ENCODE measurements around the gene LARGE1.
"Not testable (repeated sequence)": the region's sequence is repeated elsewhere in the genome, so short reads cannot be mapped to it uniquely, and the experiment has no call there.

DNA sequence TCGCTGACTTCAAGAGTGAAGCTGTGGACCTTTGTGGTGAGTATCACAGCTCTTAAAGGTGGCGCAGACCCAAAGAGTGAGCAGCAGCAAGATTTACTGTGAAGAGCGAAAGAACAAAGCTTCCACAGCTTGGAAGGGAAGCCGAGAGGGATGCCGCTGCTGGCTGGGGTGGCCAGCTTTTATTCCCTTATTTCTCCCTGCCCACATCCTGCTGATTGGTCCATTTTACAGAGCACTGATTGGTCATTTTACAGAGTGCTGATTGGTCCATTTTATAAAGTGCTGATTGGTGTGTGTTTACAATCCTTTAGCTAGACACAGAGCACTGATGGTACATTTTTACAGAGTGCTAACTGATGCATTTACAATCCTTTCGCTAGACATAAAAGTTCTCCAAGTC lies 353.8 kb downstream of the LARGE1 start:
- TF ChIP-seq CHD1 (IDR thresholded peaks at IDR 0.05; ENCODE audit: low read depth, low read length); POLR2A (IDR thresholded peaks at IDR 0.05; ENCODE audit: low read depth, low read length); CEBPB (IDR thresholded peaks at IDR 0.05; ENCODE audit: low read depth, low read length); RCOR1 (IDR thresholded peaks at IDR 0.05; ENCODE audit: insufficient replicate concordance, low read length); SMC3 (IDR thresholded peaks at IDR 0.05; ENCODE audit: low read depth, low read length); RFX5 (IDR thresholded peaks at IDR 0.05; ENCODE audit: low read depth, low read length); RAD21 (IDR thresholded peaks at IDR 0.05; ENCODE audit: low read length); MAZ (IDR thresholded peaks at IDR 0.05; ENCODE audit: borderline replicate concordance, low read depth, low read length); MXI1 (IDR thresholded peaks at IDR 0.05; ENCODE audit: borderline replicate concordance, low read depth, low read length); MAFK (IDR thresholded peaks at IDR 0.05; ENCODE audit: low read depth, low read length): not testable (repeated sequence)
- TF ChIP-seq, protein P1, sequence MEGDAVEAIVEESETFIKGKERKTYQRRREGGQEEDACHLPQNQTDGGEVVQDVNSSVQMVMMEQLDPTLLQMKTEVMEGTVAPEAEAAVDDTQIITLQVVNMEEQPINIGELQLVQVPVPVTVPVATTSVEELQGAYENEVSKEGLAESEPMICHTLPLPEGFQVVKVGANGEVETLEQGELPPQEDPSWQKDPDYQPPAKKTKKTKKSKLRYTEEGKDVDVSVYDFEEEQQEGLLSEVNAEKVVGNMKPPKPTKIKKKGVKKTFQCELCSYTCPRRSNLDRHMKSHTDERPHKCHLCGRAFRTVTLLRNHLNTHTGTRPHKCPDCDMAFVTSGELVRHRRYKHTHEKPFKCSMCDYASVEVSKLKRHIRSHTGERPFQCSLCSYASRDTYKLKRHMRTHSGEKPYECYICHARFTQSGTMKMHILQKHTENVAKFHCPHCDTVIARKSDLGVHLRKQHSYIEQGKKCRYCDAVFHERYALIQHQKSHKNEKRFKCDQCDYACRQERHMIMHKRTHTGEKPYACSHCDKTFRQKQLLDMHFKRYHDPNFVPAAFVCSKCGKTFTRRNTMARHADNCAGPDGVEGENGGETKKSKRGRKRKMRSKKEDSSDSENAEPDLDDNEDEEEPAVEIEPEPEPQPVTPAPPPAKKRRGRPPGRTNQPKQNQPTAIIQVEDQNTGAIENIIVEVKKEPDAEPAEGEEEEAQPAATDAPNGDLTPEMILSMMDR (conservative IDR thresholded peaks at IDR 0.05; ENCODE audit: low read depth, low read length): not testable (repeated sequence)
- TF ChIP-seq, protein P2, sequence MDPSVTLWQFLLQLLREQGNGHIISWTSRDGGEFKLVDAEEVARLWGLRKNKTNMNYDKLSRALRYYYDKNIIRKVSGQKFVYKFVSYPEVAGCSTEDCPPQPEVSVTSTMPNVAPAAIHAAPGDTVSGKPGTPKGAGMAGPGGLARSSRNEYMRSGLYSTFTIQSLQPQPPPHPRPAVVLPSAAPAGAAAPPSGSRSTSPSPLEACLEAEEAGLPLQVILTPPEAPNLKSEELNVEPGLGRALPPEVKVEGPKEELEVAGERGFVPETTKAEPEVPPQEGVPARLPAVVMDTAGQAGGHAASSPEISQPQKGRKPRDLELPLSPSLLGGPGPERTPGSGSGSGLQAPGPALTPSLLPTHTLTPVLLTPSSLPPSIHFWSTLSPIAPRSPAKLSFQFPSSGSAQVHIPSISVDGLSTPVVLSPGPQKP (IDR thresholded peaks at IDR 0.05; ENCODE audit: borderline replicate concordance, low read depth, low read length): not testable (repeated sequence)

All from IMR-90 (cell line).